Fibroblast of upper back skin (primary cell): ENCODE data around the gene E2F2.

Experiments
- DNase-seq: peaks from one replicate; pipeline ENCODE4 v3.0.0-alpha.2; 2013

Gene E2F2

DNA sequence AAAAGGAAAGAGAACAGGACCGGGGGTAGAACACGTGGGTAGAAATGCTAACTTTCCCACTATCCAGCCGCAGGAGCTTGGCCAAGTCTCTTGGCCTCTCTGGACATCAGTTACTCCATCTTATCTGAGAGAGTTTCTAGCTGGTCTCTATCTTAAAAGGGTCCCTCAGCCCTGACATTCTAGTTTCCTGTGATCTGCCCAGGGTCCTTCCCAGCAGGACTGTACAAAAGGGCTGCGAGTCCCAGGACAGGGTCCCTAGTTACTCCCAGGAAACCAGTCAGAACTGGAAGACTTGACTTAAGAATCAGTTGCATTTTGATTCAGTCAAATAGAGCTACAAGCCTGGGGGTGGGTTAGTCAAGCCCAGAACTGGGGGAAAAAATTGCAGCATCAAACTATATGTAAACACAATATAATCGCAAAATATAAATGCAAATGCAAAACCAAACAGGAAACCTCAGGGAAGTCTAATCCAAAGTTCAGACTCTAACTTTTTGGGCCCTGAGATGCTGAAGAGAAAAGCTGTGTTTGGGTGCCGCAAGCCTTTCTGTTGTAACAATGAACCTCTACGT is 49.9 kb downstream of the E2F2 start:
- no peak for DNase-seq

DNA sequence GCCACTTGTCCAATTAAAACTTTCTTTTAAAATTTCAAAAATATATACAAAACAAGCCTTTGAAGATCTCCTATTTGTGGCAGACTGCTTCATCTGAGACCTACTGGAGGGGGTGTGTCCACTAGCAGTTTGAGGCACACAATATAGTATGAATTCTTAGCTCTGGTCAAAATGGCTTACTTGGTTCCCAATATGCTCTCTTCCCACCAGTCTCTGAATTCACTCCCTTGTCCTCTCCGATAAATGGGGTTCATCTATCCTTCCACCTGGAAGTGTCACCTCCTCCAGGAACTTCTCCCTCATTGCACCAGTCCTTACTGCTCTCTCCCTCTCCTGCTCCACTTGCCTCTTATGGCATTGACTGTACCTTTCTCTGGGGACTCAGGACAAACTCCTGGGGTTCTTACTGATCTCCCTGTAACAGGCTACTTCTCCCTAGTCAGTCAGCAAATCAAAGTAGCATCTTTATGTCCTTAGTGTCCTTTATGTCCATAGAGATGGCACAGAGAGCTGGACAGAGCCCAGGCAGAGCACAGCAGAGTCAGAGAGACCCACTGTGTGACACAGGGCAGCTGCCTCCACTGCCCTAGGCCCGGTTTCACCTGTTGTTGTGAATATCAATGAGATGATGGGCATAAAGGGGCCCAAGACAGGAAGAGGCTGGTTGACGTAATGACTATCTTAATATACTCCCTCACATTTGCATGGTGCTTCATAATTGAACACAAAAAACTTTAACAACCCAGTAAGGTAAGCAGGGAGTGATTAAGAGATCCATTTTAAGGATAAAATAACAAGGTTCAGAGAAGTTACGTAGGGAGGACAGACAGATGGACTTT is 50.6 kb downstream of the E2F2 start:
- no peak for DNase-seq

DNA sequence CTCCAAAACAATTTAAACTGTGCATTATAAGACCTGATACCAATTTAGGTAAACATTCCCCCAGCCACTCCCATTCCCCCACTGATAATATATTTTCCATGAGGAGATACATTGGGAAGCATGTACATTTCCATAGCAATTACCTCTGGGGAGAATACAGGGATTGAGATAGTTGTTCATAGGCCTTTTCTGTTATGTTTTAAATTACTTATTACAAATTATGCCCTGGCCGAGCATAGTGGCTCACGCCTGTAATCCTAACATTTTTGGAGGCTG is 51.4 kb downstream of the E2F2 start:
- DNase-seq = no peak

DNA sequence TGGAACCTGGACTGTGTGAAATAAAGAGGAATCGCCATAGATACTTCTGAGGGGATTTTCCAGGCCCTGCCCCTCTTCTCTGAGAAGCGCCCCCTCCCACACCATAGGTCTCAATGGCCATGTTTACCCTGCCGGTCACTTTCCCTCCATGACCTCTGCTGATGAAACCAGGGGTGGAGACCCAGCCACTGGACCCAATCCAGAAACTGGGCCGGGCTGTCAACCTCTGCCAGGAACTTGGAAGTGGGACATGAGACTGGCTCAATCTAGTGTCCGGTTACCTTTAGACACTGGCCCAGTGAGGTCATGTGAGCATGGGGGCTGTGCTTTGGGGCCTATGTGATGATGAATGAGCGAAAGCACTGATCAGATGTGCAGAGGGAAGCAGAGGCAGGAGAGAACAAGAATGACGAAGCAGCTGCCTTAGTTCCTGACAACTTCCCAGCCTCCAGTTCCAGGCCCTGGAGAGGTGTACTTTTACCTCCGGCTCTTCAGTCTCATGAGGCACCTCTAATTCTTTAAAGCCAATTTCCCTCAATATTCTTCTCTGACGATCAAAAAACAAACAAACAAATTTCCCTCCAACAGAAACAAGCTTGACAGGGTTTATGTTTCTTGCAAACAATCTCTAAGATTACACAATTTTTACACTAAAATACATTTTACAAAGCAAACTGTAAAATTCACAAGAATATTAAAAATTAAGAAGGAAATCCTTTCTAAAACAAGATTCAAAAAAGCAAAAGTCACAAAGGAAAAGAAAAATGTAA is 52.0 kb downstream of the E2F2 start:
- peak; percentile 64 for DNase-seq

DNA sequence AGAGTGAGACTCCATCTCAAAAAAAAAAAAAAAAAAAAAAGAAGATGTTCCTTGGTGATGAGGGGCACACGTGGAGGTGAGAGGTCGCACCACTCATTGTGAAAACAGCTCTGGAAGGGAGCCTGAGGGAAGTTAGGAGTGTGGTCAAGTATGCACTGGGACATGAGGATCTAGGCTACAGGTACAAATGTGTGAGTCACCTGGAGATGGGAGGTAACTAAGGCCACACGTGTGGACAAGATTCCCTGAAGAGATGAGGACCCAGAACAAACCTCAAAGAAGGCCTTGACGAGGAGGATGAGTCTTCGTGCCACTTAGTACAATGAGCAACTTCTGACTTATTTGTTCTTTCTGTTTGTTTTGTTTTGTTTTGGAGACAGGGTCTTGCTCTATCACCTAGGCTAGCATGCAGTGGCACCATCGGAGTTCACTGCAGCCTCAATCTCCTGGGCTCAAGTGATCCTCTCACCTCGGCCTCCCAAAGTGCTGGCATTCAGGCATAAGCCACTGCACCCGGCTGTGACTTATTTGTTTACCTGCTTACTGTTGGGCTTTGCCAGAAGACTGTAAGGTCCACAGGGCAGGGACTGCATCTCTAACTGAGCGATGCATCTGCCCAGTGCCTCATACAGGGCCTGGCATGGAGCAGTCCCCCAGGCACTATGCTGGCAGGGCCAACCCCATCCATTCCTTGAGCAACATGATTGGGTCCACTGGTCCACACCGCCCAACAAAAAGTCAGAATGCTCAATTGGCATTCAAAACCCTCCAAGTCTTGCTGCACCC is 53.5 kb downstream of the E2F2 start:
- no peak for DNase-seq

DNA sequence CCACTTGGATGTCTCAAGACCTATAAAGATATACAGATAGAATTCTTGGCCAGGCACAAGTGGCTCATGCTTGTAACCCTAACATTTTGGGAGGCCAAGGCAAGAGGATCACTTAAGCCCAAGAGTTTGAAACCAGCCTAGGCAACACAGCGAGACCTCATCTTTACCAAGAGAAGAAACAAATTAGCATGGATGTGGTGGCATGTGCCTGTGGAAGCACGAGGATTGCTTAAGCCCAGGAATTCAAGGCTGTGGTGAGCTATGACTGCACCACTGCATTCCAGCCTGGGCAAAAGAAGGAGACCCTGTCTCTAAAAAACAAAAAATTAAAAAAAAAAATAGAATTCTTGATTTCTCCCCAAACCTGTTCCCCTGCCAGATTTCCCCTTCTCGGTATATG is 55.4 kb downstream of the E2F2 start:
- peak; percentile 67 for DNase-seq

DNA sequence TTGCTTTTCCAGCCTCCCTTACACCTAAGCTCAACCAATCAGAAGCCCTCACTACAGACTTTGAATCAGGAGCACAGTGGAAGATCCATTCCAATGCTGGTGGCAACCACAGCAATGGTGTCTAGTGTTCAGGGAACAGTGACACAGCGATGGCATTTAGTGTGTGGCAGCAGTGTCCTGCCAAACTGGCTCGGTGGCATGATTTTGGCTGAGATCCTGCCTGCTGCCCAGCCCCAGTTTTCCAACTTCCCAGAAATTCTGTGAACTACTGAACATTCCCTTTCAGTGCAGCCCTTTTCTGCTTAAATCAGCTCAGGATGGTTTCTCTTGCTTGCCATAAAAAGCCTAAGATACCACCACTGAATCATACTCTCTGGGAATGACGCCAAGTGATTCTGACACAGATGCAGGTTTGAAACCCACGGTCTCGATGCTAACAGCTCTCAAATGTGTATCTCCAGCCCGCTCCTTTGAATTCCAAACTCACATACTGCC is 55.9 kb downstream of the E2F2 start:
- DNase-seq = peak; percentile 97

DNA sequence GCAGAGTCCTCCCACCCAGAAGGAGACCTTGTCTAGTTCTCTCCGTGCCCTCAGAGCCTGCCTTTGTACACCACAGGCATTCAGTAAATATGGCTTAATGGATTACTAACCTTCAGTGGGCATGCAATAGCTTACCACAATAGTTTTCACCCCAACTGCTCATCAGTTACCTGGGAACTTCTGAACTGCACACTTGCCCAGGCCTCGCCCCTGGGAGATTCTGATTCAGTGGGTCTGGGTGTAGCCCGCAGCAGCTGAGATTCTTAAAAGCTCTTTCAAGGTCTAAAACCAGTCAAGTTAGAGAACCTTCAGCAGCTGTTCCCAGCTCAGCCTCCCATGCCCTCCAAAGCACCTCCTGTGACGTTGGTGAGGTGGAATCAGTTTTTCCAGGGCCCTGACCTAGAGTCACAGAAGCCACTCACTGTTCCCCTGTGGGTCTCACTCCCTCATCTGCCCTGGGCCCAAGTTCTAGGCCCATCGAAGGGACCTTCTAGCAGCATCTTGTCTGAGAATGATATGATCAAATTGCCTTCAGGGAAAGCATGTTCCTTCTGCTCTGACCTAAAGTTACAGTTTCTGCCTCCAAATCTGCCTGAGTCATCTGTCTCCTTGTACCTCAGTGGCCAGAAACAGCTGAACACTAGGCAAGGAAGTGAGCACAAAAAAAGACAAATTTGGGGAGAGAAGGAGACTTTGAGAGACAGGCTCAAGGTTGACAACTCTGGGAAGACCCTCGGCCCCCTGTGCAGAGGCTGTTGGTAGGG is 57.8 kb downstream of the E2F2 start:
- peak; percentile 47 for DNase-seq

DNA sequence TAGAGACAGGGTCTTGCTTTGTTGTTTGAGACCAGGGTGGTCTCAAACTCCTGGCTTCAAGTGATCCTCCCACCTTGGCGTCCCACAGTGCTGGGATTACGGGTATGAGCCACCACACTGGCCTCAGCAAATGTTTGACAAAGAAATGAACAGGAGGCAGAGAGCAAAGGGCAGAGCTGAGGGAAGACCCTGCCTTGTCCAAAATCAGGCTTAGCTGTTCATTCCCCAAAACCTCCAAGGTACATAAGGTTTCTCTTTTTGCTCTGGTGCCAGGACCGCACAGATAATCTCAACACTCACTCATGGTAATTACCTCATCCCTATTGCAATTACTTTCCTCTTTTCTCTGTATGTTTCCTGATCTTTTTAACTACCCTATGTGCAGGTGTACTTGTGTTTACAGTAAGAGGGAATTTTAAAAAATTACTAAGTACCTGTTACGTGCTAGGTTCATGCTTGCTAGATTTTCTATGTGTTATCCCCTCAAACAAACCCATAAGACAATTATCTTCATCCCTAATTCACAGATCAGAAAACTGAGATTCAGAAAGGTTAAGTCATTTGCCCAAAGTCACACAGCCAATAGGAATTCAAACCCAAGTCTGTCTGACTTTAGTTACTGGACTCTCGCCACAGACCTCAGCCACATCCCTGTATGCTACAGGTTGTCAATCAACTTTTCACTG is 58.5 kb downstream of the E2F2 start:
- no peak for DNase-seq

DNA sequence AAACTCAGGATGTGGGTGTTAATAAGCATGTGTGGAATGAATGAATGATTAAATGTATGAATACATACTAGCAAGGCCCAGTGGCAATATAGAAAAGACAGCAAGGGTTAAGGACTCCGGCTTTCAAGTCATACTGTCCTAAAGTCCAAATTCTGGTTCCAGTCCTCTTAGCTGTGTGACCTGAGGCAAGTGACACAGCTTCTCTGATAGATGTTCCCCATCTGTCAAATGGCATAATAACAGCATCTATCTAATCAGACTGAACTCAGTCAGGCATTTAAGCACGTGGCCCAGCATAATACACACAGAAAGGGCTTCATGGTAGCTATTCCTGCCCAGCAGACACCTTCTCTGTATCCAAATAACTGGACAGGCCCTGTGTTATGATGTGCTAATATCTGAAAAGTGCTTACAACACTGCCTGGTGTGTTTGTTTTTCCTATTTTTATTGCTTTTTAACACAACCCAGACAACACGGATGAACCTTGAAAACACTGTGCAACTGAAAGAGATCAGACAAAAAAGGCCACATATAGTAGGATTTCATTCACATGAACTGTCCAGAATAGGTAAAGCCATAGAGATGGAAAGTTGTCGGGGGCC is 59.5 kb downstream of the E2F2 start:
- no peak for DNase-seq

DNA sequence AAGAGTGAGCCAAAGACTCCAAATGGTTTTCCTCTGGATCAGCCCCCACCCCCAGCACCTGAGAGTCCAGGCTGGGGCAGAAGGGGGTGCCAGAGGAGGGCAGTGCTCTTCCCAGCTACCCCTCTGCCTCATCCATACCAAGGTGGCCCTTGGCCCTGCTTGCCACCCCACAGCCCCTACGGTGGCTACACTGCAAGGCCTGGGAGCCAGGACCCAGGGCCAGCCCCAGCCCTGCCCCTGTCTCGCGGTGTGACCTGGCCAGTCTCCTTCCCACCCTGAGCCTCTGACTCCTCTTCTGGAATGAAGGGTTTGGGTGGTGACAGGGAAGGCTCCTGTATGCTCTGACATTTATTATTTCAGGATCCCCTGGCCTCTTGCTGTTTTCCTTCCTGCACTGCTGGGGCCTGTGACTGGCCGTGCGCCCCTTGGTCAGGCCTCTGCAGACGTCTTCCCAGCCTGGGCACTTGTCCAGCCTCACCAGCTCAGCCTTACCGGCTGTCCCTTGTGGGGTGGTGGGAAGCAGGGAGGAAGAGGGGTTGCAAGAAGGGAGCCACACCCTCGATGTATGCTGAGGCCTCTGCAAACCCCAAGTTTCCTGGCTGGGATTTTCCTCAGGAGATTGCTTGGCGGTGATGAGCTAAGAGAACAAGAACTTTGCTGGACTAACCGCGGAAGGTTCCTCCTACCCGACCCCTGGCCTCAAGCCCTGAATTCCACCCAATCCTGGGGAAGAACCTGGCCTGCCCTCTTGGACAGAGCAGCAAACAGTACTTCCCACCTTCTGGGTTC is 60.6 kb downstream of the E2F2 start:
- DNase-seq = peak; percentile 92

DNA sequence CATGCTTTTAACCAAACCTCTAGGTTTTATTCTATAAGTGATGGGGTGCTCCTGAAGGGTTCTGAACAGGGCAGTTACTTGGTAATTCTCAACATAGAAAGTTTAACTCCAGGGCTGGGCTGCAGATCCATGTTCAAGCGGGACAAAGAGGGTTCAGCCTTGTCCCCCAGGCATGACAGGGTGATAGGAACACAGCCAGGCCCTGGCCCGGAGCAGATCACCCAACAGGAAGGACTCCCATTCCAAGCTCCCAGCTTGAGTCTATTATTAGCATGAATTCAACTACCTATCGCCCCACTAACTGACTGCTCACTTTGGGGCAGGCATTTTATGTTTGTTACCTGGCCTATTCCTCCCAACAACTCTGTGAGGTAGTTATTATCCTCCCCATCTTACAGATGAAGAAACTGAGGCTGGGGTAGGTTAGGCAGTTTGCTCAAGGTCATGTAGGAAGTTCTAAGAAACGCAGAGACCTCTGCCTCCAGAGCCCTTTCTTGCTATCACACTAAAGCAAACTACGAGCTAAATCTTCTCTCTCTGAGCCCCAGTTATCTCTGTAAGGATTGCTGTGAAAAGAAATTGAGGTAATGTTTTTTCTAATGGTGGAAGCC is 61.6 kb downstream of the E2F2 start:
- no peak for DNase-seq

DNA sequence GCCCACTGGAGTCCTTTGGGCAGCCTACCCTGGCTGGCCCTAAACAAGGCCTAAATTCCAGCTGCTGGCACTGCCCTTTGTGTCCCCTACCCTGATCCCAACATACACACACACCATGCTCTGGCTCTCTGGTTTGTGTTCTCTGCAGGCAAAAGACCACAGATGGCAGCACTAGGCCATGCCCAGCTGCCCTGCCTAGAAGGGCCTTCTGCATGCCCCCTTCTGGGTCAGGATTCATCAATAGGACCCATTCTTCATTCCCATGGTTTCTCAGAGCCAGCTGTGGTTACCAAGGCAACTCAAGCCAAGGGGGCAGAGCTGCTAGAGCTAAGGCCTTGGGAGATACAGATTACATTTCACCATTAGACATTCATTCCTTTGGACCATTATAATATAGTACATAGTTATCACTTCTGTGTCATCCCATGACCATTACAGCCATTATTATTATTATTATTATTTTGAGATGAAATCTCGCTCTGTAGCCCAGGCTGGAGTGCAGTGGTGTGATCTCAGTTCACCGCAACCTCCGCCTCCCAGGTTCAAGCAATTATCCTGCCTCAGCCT is 64.5 kb downstream of the E2F2 start:
- DNase-seq = no peak

DNA sequence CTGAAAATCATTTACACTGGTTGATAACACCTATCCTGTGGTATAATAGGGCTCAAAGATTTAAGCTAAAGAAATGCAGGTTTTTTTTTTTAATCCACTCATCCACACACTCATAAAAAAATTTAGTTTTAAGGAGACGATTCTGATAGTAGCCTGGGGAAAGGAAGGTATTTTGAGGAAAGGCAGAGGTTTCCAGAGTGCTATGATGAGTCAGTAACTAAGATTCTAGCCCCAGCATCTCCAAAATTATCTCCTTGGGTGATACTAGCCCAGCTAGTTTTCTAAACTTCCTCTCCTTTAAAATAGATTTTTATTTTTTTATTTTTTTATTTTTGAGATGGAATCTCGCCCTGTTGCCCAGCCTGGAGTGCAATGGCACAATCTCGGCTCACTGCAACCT is 67.7 kb downstream of the E2F2 start:
- no peak for DNase-seq

DNA sequence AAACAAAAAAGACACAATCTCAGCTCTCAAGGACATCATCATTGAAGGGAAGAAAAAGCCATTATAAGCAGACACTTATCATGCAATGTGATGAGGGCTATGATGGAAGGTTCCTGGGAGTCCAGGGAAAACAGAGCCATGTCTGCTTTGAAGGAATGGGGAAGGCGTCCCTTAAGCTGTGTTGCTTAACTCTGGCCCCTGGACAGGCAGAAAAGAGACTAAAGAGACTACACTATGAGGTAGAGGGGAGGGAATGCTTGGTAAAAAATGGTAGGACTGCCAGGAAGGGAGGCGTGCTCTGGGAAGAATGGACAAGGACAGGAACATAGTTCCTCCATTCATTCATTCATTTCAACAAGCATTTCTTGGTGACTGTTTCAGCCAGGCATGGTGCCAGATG is 68.3 kb downstream of the E2F2 start:
- no peak for DNase-seq

DNA sequence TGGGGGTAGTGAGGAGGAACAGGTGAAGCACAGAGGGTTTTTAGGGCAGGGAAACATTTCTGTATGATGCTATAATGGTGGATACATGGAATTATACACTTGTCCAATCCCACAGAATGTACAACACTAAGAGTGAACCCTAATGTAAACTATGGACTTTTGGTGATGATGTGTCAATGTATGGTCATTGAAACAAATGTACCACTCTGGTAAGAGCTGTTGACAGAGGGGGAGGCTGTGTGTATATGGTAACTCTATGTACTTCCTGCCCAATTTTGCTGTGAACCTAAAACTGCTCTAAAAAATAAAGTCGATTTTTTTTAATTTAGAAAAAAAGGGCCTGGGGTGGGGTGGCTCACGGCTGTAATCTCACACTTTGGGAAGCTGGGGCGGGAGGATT is 70.0 kb downstream of the E2F2 start:
- no peak for DNase-seq

DNA sequence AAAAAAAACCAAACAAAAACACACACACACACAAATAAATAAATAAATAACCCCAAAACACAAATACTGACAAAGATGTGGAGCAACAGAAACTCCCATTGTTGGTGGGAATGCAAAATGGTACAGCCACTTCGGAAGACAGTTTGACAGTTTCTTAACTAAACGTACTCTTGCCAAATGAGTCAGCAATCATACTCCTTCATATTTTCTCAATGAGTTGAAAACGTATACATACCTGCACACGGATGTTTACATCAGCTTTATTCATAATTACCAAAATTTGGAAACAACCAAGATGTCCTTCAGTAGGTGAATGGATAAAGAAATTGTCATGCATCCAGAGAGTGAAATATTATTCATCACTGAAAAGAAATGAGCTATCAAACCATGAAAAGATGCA is 70.5 kb downstream of the E2F2 start:
- no peak for DNase-seq

DNA sequence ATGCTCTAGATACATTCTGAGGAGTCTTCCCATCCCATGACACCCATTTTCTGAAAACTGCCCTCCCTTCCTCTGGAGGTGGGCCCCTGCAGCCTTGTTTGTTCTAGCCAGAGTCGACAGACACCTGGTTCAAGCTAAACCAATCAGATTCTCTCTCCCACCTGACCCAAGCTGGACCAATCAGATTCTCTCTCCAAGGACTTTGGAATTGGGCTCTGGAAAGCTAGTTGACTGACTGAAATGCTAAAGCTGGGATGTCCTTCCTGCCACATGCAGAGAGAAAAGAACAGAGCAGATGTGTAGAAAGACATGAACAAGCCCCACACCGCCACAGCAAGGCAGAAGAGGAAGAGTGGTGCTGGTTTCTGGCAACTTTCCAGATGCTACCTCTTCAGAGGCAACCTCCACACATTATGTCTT is 71.7 kb downstream of the E2F2 start:
- DNase-seq = no peak
